T-helper 9 cell (primary cell): ENCODE measurements around the gene TMEM266.

Source experiments
- DNase-seq: peaks from one replicate; pipeline ENCODE4 v3.0.0-alpha.2; 2020

The TMEM266 gene

GRCh38 chr15:76189106-76189505 lies 129.3 kb downstream of the TMEM266 start:
- no peak for DNase-seq

GRCh38 chr15:76190070-76190564 lies 130.3 kb downstream of the TMEM266 start:
- no peak for DNase-seq

GRCh38 chr15:76190751-76191538 lies 131.2 kb downstream of the TMEM266 start:
- DNase-seq, result peak; percentile 45

GRCh38 chr15:76191539-76192244 lies 131.9 kb downstream of the TMEM266 start:
- DNase-seq, result no peak

- DNase-seq, result no peak
These were observed 132.9 kb downstream of the TMEM266 start for GRCh38 chr15:76192715-76193114.

- no peak for DNase-seq
These were observed 134.1 kb downstream of the TMEM266 start for GRCh38 chr15:76193934-76194333.

- no peak for DNase-seq
These were observed 135.9 kb downstream of the TMEM266 start for GRCh38 chr15:76195506-76196268.

GRCh38 chr15:76196269-76197231 lies 136.8 kb downstream of the TMEM266 start:
- DNase-seq, result no peak

GRCh38 chr15:76197703-76198455 lies 138.1 kb downstream of the TMEM266 start:
- DNase-seq, result no peak

- no peak for DNase-seq
These were observed 138.8 kb downstream of the TMEM266 start for GRCh38 chr15:76198456-76199105.

GRCh38 chr15:76199106-76200082 lies 139.6 kb downstream of the TMEM266 start:
- DNase-seq, result no peak

GRCh38 chr15:76200083-76200465 lies 140.3 kb downstream of the TMEM266 start:
- no peak for DNase-seq

GRCh38 chr15:76200641-76201105 lies 140.9 kb downstream of the TMEM266 start:
- DNase-seq, result no peak

- no peak for DNase-seq
These were observed 141.9 kb downstream of the TMEM266 start for GRCh38 chr15:76201536-76202255.

- no peak for DNase-seq
These were observed 143.7 kb downstream of the TMEM266 start for GRCh38 chr15:76203346-76204108.

GRCh38 chr15:76204109-76204845 lies 144.5 kb downstream of the TMEM266 start:
- no peak for DNase-seq

- no peak for DNase-seq
These were observed 145.2 kb downstream of the TMEM266 start for GRCh38 chr15:76204916-76205460.
